Ureter (tissue), 1 donor: Measurements from ENCODE around the gene ZNF286A. TPM values are rescaled to one million over a fixed set of nuclear protein-coding genes. Genes with fewer than 3 reads are reported as not detected.
"Not testable (repeated sequence)": the region's sequence is repeated elsewhere in the genome, so short reads cannot be mapped to it uniquely, and the experiment has no call there.

Source experiments
- DNase-seq: peaks from one replicate; pipeline ENCODE4 v3.0.0-alpha.2; 2020; ENCODE audit warnings: low spot score
- total RNA-seq: library from RNA; stranded (reverse); gene quantifications from one replicate; pipeline ENCODE4 v1.2.4, GENCODE V29; 2023
- donor health status: DM: yes; HTN: yes; CAD: no.

ZNF286A gene
- total RNA-seq, 1 donor from 2014 or later: 14.2 TPM

GRCh38 chr17:15698967-15699366 is 585 bp upstream of the ZNF286A start:
- not testable (repeated sequence) for DNase-seq

- DNase-seq: not testable (repeated sequence)
Observed at GRCh38 chr17:15699937-15700336, 385 bp downstream of the ZNF286A start.

GRCh38 chr17:15704239-15704638 is 4.7 kb downstream of the ZNF286A start:
- DNase-seq: not testable (repeated sequence)

- not testable (repeated sequence) for DNase-seq
Observed at GRCh38 chr17:15704813-15705212, 5.3 kb downstream of the ZNF286A start.

- DNase-seq: not testable (repeated sequence)
Observed at GRCh38 chr17:15708879-15709278, 9.3 kb downstream of the ZNF286A start.

- not testable (repeated sequence) for DNase-seq
Observed at GRCh38 chr17:15716601-15717563, 17.3 kb downstream of the ZNF286A start.

- not testable (repeated sequence) for DNase-seq
Observed at GRCh38 chr17:15730535-15730934, 31.0 kb downstream of the ZNF286A start.

GRCh38 chr17:15731900-15732299 is 32.3 kb downstream of the ZNF286A start, which contains the start of gene TBC1D26:
TBC1D26 (plus strand) TSS chr17:15732283; CDS start chr17:15735349, 3,066 bp downstream.
- DNase-seq: not testable (repeated sequence)

- not testable (repeated sequence) for DNase-seq
Observed at GRCh38 chr17:15733174-15733789, 33.7 kb downstream of the ZNF286A start.

GRCh38 chr17:15736578-15736977 is 37.0 kb downstream of the ZNF286A start:
- not testable (repeated sequence) for DNase-seq

GRCh38 chr17:15738066-15738465 is 38.5 kb downstream of the ZNF286A start:
- DNase-seq: no peak

- not testable (repeated sequence) for DNase-seq
Observed at GRCh38 chr17:15739259-15739658, 39.7 kb downstream of the ZNF286A start.

- not testable (repeated sequence) for DNase-seq
Observed at GRCh38 chr17:15740041-15740440, 40.5 kb downstream of the ZNF286A start.

- DNase-seq: no peak
Observed at GRCh38 chr17:15740570-15741120, 41.1 kb downstream of the ZNF286A start.

GRCh38 chr17:15741624-15742023 is 42.1 kb downstream of the ZNF286A start:
- DNase-seq: no peak

GRCh38 chr17:15742051-15742795 is 42.7 kb downstream of the ZNF286A start:
- DNase-seq: no peak

GRCh38 chr17:15742921-15743320 is 43.4 kb downstream of the ZNF286A start:
- no peak for DNase-seq

GRCh38 chr17:15744074-15744676 is 44.6 kb downstream of the ZNF286A start:
- DNase-seq: no peak

- no peak for DNase-seq
Observed at GRCh38 chr17:15744885-15745284, 45.3 kb downstream of the ZNF286A start.

GRCh38 chr17:15749403-15749802 is 49.9 kb downstream of the ZNF286A start:
- not testable (repeated sequence) for DNase-seq
